IMR-90 (cell line): Measurements from ENCODE around the gene NIPAL4.

Experiments
- BHLHE40 ChIP-seq: fragments of 150-350 bp; IDR thresholded peaks from 2 replicates; pipeline ENCODE4 v1.6.1; 2016; ENCODE audit warnings: mild to moderate bottlenecking, low read depth, low read length
- CEBPB ChIP-seq: IDR thresholded peaks from 2 replicates; pipeline ENCODE4 v1.6.1; 2012; ENCODE audit warnings: low read depth, low read length, improper control_type of control experiment
- CTCF ChIP-seq: conservative IDR thresholded peaks from 2 replicates; pipeline ENCODE4 v1.5.1; 2012; ENCODE audit warnings: mild to moderate bottlenecking, low read depth, low read length, improper control_type of control experiment
- ELK1 ChIP-seq: fragments of 150-350 bp; IDR thresholded peaks from 2 replicates; pipeline ENCODE4 v1.6.1; 2016; ENCODE audit warnings: low read depth, mild to moderate bottlenecking, low read length, moderate library complexity, borderline replicate concordance
- MAFK ChIP-seq: IDR thresholded peaks from 2 replicates; pipeline ENCODE4 v1.6.1; 2012; ENCODE audit warnings: low read depth, low read length, improper control_type of control experiment
- MAZ ChIP-seq: IDR thresholded peaks from 2 replicates; pipeline ENCODE4 v1.6.1; 2012; ENCODE audit warnings: low read depth, mild to moderate bottlenecking, low read length, improper control_type of control experiment, moderate library complexity, borderline replicate concordance
- NFE2L2 ChIP-seq: fragments of 150-350 bp; IDR thresholded peaks from 2 replicates; pipeline ENCODE4 v1.6.1; 2016; ENCODE audit warnings: low read depth, mild to moderate bottlenecking, low read length
- POLR2A ChIP-seq: IDR thresholded peaks from 2 replicates; pipeline ENCODE4 v1.6.1; 2012; ENCODE audit warnings: mild to moderate bottlenecking, low read depth, low read length
- RAD21 ChIP-seq: IDR thresholded peaks from 2 replicates; pipeline ENCODE4 v1.6.1; 2012; ENCODE audit warnings: low read length, improper control_type of control experiment
- RCOR1 ChIP-seq: IDR thresholded peaks from 2 replicates; pipeline ENCODE4 v1.6.1; 2012; ENCODE audit warnings: mild to moderate bottlenecking, low read length, improper control_type of control experiment; ENCODE audit not compliant: insufficient replicate concordance
- SMC3 ChIP-seq: fragments of 150-350 bp; IDR thresholded peaks from 2 replicates; pipeline ENCODE4 v1.6.1; 2016; ENCODE audit warnings: low read depth, mild to moderate bottlenecking, antibody characterized with exemption, low read length, moderate library complexity

- TF ChIP-seq CTCF (no peak), CEBPB (no peak), MAFK (no peak), POLR2A (no peak), SMC3 (no peak), NFE2L2 (no peak), RCOR1 (no peak), MAZ (no peak), ELK1 (no peak), BHLHE40 (no peak), RAD21 (no peak)
Measured at GRCh38 chr5:157450024-157450423, 10.0 kb upstream of the NIPAL4 start.
